Upper lobe of left lung (tissue), 4 donors: Measurements from ENCODE around the gene DUSP12.

ENCODE experiments used
- EP300 ChIP-seq, 4 donors: sonication (generic); formaldehyde crosslinking; IDR thresholded peaks; one replicate each; pipeline ENCODE4 v1.5.1; 2017; ENCODE audit warnings: antibody characterized with exemption in 4 of 4, control low read depth in 2 of 4
- POLR2A ChIP-seq, 4 donors: fragments of 450-650 bp; IDR thresholded peaks; one replicate each; pipeline ENCODE4 v1.5.1; 2016 to 2017; ENCODE audit warnings: antibody characterized with exemption in 4 of 4, mild to moderate bottlenecking in 2 of 4

- TF ChIP-seq EP300 (IDR thresholded peaks at IDR 0.05): no peak
- no peak for TF ChIP-seq POLR2A (IDR thresholded peaks at IDR 0.05)
These were observed 30.8 kb upstream of the DUSP12 start for GRCh38 chr1:161718559-161719324.
